Endometrium (tissue), 2 donors: ENCODE measurements around the gene IGLL5.

Experiments used
- FAIRE-seq: peaks from 2 replicates; lab custom pipeline; 2012; peaks lifted over from hg19 to GRCh38; lab: Jason Lieb, UNC
- donor health status: control.
- donor health status: control.

IGLL5 gene

DNA sequence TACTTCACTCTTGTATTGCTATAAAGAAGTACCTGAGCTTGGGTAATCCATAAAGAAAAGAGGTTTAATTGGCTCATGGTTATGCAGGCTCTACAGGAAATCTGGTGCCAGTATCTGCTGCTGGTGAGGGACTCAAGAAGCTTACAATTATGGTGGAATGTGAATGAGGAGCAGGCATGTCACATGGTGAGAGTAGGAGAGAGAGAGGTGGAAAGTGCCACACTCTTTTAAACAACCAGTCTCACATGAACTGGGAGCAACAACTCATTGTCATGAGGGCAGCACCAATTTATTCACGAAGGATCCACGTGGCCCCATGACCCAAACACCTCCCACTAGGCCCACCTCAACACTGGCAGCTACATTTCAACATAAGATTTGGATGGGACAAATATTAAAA lies 24.6 kb upstream of the IGLL5 start:
- FAIRE-seq, result no peak

DNA sequence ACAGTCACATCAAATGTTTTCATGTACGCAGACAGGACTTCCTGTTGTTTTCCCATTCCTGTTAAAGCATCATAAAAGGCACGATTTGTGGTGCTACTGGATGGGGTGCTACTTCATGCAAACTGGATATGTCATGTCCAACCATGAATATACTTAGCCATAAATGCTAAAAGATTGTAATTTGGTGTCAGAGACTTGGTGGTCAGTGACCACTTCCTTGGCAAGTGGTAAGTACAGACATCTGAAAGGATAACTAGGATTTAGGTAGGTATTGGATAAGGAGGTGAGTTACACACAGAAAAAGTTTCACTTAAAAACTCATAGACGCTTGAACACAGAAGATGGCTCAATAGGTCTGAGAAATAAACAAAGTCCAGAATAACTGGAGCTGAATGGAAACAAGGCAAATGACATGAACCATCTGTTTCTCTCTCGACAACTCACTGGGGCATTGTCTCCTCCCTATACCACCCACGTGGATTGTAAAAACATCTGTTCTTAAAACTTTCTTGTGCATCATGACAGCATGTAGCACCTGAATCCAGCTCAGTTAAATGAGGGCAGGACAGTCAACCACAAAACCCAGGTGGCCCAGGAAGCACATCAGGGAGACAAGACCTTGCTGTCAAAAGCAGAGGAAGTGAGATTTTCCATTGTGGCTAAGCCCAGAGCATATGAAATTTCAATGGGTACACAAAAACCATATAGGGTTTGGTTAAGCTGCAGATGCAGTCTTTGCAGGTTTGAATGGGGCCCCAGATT lies 22.1 kb upstream of the IGLL5 start:
- FAIRE-seq, result no peak

DNA sequence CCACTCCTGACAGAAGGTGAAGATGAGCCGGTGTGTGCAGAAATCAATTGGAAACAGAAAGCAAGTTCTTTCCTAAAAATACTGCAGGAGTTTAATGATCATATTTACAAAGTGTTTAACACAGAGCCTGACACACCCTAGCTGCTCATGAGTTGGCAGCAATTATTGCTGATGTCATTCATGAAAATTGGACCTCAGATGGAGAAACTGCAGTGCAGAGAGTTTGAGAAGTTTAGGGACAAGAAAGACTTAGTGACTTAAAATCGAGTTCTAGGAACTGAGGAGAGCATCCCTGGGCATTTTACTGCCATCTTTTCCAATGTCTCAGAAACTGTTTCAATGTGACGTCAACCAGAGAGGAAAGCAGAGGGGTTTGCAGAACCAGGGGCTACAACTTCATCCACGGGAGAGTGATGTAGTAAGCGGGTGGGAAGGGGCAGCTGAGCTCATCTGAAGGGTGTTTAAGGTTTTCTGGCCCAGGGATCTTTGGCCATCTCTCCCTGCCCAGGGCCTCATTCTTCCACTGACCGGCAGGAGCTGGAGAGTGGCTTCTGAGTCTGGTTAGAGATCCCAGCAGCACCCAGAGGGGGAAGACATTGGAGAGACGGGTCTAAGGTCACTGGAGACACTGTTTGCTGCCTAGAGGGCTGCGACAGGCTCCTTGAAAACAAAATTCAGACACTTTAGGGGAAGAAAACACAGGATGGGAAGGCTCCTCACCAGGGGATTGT lies 21.1 kb upstream of the IGLL5 start:
- FAIRE-seq, result no peak

DNA sequence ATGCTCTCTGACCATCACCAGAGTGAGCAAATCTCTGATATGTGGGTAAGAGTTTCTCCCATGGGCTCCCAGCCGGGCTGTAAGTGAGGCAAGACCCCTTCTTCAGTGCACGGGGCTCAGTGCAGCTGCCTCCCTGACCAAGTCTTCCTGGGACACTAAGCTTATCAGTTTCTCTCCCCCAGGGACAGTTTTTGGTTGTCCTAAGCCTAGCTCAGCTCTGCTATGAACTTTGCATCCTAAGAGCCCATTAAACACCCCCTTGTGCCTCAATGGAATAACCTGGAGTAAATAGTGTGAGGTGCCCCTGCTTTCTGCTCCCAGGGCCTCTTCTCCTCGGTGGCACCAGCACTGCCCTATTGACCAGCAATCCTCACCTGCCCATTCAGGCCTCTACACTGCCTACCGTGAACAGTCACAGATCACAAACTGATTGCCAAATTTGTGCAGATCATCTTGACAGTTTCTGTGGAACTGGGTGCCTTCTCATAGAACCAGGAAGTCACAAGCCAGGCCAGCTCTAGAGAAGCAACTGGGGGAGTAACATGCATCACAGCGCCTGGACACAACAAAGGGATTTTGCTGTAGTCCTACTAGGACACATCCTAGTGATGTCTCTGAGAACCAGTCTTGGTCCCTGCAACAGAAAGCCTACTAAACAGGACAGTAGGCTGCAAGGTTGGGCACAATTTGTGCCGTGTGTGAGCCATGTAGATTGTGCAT lies 19.5 kb upstream of the IGLL5 start:
- no peak for FAIRE-seq

DNA sequence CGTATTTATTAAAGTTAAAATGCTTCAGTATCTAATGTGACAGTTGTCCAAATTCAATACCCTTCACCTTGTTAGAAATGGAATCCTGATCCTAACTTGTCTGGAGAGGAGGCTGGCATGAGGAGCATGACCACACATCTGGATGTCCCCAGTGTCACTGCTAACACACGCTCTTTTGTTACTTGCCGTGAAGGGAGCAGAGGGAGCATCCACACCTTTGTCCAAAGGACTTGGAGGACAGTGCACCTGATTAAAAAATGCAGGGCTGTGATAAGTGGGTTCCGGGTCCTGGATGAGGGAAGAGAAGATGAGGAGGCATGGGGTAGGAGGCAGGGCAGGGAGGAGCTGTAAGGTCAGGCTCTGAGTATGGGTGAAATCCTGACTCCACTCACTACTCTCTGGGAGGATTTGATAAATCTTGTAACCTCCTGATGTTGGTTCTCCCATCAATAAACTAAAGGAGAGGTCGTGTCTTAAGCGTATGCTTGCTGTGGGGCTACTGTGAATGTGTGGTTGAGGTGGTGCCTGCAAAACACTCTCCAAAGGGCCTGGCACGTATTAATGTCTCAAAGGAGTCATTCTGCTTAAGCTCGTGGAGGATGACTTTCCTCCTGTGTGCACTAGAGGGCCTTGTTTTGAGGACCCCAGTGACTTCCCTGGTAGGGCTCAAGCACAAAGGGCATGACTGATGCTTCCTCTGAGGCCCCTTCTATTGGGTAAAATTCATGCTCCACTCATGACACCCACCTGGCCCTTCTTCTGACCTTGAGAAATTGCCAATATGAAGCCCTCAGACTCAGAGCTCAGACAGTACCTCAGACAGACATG lies 16.8 kb upstream of the IGLL5 start:
- FAIRE-seq, result no peak

DNA sequence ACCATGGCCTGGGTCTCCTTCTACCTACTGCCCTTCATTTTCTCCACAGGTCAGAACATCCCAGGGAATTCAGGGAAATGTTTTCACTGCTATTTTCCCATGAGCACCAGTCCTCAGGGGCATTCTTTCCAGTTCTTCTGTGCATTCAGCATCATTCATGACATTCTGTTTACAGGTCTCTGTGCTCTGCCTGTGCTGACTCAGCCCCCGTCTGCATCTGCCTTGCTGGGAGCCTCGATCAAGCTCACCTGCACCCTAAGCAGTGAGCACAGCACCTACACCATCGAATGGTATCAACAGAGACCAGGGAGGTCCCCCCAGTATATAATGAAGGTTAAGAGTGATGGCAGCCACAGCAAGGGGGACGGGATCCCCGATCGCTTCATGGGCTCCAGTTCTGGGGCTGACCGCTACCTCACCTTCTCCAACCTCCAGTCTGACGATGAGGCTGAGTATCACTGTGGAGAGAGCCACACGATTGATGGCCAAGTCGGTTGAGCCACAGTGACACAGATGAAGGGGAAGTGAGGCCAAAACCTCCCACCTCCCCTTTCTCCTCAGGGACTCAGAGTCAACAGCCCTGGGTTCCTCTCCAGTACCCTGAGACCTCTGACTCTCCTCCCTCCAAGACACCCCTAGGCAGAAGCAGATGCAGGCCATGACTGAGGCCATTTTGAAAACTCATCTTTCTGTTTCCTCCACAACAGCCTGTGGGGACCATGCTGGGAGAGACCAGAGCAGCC lies 15.9 kb upstream of the IGLL5 start:
- FAIRE-seq, result no peak

DNA sequence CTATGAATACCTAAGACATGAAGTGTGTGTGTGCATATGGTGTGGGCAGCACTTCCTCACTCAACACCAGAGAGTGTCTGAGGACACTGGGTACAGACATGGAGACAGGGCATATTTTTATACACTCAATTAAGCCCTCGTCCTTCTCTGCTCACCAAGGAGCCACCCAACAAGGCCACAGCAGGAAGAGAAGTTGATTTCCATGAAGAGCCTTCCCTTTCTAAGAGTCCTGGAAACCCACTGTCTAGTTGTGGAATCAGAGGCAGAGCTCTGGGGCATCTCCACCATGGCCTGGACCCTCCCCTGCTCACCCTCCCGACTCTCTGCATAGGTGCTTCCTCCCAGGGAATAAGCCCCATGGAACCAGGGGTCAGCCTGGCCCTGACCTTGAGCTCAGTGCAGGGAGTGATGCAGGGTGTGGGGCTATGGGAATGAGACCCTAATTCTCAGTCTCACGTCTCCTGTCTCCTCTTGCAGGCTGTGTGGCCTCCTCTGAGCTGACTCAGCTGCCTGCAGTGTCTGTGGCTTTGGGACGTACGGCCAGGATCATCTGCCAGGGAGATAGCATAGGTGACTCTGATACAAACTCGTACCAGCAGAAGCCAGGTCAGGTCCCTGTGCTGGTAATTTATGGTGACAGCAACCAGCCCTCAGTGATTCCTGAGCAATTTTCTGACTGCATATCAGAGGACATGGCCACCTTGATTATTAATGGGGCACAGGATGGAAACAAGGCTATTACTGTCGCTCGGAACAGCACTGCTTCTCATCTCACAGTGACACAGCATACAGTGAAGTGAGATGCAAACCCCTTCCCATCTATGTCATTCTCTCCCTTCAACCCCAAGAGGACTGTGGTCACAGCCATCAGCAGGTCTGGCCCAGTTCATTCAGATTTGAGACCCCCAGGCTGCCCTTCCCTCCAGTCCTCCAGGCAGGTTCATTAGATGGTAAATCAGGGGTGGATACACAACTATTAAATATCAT lies 14.6 kb upstream of the IGLL5 start:
- FAIRE-seq, result no peak

DNA sequence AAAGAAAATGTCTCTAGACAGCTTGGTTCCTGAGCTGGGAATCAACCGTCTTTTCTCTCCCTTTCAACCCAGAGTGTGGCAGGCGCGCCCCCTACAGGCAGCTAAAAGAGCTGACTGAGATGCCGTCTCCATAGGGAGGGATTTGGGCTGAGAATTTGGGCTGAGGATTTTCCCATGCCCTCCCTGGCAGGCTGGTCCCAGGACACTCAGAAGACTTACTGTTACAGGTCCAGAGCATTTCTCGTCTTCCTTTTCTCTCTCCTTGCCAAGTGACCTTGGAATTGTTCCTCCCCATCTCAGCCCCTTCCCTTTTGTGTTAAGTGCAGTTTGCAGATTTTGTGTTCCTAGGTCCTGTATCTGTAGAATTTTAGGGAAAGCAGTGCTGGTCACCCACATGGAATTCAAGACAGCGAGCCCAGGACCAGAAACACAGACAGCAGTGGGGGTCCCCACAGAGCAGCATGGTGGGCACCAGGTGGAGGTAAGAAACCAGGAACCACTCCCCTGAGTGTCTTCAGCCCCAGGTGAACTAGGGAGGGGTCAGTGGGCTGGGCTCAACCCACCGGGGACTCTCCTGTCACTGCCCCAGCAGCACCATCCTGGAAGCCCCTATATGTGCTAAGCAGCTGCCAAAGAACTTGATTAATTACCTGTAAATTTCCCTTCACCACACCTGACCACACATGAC lies 9.9 kb upstream of the IGLL5 start:
- no peak for FAIRE-seq

DNA sequence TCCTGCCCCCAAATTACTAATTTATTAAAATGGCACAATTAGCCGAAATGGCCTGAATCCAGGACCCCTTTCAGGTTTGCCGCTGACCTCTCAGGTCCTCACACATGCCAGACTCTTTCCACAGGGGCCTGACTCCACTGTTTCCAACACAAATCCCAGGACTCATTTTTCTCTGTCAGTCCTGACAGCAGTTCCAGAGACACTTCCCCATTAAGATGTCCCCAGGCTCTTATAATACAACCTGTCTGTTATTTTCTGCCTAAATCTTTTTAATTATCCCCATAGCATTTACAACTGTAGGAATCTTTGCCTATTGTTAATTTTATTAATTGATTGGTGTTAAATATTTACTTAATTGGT lies 9.4 kb upstream of the IGLL5 start:
- no peak for FAIRE-seq

DNA sequence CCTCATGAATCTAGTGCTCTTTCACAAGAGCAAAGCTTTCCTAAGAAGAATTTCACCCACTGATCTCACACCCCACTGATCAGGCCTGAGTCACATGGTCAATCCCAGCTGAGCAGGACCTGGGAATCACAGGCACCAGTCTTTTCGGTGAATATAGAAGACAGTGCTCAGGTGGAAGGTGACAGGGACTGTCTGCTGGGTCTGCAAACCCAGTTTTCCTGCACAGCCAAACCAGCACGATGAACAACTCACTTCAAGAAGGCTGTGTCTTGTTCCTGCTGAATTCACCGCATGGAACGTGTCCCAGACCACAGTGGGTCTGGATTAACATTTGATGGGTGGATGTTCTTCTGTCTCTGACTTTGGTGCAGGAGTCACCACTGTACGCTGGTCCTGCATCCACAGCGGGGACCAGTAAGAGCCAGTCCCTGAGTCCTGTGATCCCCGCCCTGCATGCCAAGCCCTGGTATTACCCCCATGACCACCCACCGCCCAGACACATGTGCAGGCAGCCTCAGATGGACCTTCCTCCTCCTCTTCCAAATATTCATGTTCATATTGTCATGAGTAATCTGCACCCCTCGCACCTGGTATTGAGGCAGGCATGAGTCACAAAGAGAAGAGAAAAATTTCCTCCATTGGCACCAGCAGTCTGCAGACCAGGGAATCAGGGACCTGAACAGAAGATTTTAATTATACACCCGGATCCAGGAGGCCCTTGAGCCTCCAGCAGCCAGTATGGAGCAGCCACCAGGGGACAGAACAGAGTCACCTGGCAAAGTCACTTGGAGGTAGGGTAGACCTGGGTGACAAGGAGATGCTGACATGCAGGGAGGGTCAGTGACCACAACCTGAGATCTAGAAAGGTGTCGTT lies 8.6 kb upstream of the IGLL5 start:
- no peak for FAIRE-seq

DNA sequence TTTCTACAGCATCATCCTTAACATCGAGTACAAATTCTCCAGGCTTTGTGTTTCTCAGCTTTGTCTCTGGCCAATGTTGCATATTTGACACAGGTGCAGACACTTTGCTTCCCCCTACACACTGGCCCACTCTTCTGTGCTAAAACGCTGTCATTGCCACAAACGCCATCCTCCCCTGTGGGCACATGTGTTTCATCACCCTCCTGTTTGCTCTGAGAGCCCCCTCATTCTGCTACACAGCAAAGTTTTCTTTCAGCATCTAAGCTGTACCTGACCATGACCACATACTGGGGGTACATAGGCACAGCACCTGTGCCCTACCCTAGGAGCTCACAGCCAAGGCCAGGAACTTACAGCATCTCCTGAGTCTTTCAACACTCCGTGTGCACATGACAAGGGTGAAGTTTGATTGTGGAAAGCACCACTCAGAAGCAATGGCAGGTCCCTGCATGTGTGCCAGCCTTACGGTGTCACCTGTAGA lies 7.9 kb upstream of the IGLL5 start:
- no peak for FAIRE-seq

DNA sequence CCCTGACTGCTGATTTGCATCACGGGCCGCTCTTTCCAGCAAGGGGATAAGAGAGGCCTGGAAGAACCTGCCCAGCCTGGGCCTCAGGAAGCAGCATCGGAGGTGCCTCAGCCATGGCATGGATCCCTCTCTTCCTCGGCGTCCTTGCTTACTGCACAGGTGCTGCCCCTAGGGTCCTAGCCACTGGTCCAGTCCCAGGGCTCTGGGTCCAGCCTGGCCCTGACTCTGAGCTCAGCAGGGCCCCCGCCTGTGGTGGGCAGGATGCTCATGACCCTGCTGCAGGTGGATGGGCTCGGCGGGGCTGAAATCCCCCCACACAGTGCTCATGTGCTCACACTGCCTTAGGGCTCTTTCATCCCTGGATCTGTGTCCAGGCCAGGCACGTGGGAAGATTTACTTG lies 7.0 kb upstream of the IGLL5 start:
- no peak for FAIRE-seq

DNA sequence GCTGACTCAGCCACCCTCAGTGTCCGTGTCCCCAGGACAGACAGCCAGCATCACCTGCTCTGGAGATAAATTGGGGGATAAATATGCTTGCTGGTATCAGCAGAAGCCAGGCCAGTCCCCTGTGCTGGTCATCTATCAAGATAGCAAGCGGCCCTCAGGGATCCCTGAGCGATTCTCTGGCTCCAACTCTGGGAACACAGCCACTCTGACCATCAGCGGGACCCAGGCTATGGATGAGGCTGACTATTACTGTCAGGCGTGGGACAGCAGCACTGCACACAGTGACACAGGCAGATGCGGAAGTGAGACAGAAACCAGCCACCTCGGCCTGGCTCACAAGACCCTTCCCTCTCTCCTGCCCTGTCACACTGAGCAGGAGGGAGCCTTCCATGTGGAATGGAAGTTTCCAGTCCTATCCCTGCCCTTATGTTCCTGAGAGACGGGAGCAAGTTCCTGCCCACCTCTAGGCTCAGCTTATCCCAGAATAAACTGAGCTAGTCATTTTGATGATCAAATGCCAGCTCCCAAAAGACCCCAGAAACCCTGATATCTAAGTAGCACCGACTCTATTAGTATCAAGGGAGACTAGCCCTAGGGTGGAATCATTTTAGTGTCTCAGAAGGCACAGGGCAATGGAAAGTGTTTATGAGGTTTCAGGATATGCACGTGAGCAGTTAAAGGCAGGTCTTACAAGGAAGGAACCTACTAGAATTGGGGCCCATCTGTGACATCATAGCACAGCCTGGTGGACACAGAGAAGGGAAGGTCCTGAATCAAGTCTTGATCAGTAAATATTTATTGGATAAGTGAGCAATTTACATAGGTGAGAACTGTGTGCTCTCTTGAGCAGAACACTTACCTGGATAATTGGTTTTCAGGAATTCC lies 6.3 kb upstream of the IGLL5 start:
- no peak for FAIRE-seq

DNA sequence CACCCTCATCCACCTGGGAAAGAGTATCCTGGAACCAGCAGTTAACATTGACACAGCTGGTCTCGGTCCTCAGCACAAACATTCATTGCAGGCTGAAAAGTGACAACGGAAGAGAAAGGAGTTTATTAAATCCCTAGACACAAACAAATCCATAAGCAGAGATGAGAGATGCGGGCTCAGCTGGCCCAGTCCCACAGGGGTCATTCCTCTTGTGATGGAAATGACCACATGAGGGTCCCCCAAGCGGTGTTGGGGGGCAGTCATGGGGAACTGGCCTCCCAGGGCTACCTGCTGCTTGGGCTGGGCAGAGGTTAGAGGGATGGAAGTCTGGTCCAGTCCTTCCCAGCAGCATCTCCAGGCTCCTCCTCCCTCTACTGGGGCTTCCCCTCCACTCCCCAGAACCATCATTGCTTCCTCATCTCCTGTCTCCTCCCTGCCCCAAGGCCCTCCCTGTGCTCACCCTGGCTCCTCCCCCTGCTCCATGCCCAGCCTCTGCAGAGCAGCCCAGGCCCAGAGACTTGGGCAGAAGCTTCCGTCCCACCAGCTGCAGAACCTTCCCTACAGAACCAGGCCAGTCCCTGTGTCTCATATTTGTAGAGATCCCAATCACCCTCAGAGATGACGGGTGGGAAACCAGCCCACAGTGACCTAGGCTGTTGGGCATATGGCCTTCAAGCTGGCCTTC lies 5.4 kb upstream of the IGLL5 start:
- FAIRE-seq, result no peak

DNA sequence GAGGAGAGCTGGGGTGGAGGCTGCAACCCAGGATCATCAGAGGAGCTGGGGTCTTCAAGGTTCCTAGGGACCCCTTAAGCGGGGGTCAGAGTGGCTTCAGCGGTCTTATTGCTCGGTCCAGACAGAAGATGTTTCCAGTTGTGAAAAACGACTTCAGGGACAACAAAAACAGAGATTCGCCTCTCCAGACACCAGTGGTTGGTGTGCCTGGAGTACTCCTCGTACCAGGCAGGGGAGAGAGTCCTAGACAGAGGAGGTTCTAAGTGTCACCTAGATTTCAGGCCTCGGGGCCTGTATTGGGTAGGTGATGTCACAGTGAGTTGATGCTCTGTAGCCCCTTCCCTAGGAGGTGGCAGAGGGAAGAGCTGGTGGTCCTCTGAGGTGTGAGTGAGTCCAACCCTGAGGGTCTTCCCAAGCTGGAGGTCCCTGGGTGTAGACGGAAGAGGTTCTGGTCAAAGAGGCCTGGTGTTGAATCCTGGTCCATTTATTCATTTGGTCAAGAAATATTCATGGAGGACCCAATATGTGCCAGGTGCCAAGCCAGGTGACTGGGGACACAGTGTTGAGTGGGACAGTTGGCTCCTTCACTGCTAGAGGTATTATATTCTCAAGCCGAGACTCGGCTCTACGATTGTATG lies 4.4 kb upstream of the IGLL5 start:
- no peak for FAIRE-seq
